Activated CD4-positive, CD25-positive, alpha-beta regulatory T cell treated with anti-CD3 and anti-CD28 coated beads, Interleukin-2, amount 50 U/mL, for 24 hours (primary cell): ENCODE measurements around the gene RPUSD2.

Experiments
- ATAC-seq, 2 donors: fragments of 150-1000 bp; cut with Tn5 transposase; one replicate each; pipeline ENCODE4 v1.10.0; 2021; ENCODE audit warnings: mild to moderate bottlenecking in 1 of 2, moderate library complexity in 1 of 2

The RPUSD2 gene, protein sequence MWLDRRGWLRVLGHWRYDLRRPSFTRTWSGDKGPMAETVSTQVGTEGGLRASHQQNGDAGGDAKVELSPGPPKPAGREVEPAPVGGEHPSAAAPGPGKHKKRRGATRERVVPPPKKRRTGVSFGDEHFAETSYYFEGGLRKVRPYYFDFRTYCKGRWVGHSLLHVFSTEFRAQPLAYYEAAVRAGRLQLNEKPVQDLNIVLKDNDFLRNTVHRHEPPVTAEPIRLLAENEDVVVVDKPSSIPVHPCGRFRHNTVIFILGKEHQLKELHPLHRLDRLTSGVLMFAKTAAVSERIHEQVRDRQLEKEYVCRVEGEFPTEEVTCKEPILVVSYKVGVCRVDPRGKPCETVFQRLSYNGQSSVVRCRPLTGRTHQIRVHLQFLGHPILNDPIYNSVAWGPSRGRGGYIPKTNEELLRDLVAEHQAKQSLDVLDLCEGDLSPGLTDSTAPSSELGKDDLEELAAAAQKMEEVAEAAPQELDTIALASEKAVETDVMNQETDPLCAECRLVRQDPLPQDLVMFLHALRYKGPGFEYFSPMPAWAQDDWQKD

DNA sequence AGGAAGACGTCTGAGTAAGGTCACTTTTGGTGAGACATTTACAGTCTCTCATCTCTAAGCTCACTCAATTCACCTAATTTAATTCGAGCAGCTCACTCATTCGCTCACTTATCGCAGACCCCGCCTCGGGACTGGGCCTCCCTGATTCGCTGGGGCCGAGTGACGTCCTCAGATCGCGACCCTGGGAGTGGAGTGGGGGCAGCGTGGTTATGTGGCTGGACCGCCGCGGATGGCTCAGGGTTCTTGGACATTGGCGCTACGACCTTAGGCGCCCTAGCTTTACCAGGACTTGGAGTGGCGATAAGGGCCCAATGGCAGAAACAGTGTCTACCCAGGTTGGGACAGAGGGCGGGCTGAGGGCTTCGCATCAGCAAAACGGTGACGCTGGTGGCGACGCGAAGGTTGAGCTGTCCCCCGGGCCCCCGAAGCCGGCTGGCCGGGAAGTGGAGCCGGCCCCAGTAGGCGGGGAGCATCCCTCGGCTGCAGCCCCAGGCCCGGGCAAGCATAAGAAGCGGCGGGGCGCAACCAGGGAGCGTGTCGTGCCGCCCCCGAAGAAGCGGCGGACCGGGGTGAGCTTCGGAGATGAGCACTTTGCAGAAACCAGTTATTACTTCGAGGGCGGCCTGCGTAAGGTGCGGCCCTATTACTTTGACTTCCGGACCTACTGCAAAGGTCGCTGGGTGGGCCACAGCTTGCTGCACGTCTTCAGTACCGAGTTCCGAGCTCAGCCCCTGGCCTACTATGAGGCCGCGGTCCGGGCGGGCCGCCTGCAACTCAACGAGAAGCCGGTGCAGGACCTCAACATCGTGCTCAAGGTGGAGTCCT, at the start of gene RPUSD2:
Gene RPUSD2, plus strand, starts transcription at position 171 of the 825 bp plus-strand sequence. Its CDS starts 39 bp downstream, at position 210.
- ATAC-seq, result peak; percentile 67 to 69

DNA sequence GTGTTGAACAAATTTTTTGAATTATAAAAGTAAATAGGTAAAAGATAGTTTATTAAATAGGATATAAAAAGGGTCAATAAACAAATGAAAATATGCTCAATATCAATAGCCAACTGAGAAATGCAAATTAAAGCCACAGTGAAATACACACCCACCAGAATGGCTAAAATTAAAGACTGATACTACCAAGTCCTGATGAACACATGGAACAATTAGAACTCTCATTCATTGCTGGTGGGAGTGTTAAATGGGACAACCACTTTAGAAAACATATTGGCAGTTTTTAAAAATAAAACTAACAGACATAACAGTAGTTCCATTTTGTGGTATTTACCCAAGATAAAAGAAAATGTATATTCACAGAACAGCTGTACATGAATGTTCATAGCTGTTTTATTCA, 45.5 kb upstream of the RPUSD2 start:
- ATAC-seq, result no peak

DNA sequence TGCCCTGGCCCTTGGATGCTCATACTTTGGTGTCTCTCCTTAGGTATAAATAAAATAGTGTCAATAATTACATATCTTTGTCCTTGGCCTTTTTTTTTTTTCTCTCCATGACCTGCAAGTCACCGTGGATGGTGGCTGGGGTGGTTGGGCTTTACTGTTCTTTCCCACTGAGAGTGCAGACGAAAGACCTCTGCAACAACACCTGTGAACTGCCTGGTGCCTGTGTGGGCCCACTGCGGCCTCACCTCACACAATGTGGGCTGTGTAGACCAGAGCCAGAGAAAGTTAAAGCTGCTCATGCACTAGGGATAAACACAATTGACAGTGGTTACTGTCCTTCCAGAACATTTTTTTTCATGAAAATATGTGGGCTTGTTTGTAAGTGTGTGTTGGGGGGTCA, 43.2 kb upstream of the RPUSD2 start:
- ATAC-seq, result no peak

DNA sequence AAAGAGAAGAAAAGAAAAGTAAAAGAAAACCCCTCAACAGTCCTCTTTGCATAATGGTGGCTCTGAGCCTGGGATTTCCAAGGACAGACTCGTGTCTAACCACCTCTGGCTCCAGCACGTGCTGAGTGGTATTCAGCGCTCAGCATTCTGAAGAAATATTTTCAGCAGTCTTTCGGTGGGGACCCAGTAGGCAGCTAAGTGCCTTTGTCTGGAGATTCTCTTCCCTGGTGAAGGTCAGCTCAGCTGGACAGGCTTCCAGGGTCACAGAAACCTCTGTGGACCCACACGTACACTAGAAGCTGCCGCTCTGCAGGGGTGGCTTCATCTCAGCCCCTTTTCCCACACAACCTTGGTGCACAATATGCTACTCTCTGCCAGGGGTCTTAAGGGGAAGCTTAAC, 40.3 kb upstream of the RPUSD2 start:
- no peak for ATAC-seq

DNA sequence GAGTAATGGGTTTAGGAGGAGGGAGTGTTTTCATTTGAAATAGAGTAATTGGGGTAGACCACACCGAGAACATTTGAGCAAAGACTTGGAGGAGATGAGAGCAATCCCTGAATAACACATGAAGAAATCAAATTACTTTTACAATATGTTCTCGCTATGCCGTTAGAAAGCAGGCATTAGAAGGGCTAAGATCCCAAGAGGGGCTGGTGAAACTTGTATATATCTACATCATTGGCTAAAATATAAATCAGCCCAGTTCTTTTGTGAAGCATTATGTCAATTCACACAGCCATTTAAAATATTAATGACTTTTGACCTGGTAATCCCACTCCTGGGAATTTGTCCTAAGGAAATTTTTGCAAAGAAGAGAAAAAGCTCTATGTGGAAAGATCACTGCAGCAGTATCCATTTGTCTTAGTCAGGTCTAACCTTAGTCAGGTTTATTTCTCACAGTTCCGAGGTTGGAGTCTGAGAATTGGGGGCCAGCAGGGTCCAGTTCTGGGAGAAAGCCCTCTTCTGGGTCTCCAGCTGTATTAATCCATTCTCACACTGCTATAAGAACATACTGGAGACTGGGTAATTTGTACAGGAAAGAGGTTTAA, 35.2 kb upstream of the RPUSD2 start:
- ATAC-seq, result no peak

DNA sequence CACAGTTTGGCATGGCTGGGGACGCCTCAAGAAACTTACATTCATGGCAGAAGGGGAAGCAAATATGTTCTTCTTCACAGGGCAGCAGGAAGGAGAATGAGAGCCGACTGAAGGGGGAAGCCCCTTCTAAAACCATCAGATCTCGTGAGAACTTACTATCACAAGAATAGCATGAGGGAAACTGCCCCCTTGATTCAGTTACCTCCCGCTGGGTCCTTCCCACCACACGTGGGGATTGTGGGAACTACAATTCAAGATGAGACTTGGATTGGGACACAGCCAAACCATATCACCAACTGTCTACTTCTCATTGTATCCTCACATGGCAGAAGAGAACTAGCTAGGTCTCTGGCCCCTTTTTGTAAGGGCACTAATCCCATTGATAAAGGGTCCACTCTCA, 34.7 kb upstream of the RPUSD2 start:
- ATAC-seq, result no peak

DNA sequence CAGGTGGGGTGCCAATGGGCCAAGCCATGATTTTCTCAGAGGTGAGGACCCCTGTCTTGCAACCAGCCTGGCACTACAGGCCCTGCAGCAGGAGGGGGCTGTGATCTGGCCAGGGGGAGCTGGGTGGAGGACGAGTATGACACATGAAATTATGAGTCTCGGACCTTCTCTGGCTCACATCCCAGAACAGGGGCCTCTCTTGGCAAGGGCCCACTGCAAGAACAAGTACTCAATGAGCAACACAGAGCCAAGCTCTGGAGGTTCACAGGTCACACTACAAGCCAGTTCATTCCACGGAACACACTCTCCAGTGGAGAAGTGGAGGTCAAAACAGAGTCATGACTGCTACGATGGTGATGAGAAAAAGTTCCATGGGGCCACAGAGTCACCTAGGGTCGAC, 32.6 kb upstream of the RPUSD2 start:
- ATAC-seq, result no peak

DNA sequence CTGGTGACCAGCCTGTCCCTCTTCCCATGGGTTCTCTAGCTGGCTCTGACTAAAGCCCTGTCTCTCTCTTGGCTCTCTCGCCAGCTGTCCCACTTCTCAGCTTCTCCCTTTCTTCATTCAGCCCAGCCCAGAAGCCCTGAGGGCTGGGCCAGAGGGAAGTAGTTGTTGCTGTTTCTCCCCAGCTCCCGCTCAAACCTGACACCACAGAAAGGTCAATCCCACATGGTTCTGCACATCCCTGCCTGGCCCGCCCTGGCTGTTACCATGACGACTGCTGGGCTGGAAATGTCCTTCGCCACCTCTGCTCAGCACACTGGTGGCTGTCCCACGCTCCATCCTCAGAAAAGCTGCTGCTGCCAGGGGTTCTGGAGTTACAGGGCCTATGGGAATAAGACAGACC, 30.1 kb upstream of the RPUSD2 start:
- ATAC-seq, result no peak

DNA sequence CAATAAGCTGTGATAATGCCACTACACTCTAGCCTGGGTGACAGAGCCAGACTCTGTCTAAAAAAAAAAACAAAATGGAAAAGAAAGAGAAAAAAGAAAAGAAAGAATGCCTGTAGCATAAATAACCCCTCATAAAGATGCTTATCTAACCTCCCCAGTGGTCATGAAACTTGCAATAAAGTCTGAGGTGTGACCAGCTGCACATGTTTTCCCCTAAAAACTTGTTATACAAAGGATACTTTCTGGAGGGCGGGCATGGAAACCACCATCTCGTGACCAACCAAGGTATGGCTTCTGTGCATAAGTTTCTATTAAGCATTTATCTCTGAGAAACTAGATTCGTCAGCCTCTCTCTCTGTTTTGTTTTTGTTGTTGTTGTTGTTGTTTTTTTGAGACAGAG, 26.0 kb upstream of the RPUSD2 start:
- no peak for ATAC-seq

DNA sequence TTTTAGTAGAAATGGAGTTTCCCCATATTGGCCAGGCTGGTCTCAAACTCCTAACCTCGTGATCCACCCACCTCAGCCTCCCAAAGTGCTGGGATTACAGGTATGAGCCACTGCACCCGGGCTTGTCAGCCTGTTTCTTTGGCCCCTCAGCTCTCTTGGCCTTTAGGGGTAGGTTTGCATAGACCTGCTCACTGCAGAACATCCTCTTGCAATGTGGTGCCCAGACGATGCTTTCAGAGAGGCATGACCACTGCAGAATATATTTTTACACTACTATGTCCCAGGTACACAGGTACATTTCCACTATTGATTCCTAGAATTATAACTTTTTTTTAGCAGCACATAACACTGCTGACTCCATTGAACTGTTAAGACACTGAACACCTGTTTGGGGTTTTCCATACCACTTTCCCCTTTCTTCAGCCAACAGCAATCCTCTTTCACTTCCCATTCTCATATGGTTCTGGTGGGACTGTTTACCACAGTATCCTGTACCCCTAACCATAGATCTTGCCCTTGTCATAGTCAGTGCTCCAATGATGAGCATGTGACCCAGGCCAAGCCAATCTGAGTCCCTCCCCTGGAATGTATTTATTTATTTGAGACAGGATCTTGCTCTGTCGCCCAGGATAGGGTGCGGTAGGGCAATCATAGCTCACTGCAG, 25.3 kb upstream of the RPUSD2 start:
- peak; percentile 49 to 53 for ATAC-seq

DNA sequence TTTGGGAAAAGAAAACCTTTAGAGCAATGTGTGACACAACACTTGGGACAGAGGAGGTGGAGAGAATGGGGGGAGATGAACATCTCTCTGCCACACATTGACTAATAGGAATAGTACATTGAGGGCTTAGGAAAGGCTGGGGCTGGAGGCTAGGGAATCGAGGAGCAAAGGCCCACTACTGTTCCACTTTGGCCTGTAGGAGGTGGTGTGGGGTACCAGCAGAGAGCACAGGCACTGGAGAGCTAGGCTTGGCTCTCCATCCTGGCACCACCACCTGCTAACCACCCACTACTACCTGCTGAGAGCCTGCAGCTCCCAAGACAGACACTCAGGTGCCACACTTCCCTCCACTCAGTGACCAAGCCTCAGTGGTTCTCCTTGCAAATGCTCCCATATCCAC, 23.6 kb upstream of the RPUSD2 start:
- no peak for ATAC-seq

DNA sequence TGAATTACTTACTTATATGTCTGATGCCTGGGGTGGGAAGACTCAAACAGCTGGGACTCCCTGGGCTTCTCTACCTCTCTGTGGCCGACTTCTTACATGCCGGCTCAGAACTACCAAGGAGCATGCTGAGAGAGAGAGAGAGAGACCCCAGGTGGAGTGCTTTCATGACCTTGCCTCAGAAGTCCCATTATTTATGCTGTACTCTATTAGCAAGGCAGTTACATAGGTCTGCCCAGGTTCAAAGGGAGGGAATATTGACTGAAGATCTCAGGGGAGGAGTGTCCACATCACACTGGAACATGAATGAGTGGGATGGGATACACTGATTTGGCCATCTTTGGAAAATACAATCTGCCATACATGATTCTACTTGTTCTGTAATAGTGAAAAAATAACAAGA, 20.5 kb upstream of the RPUSD2 start:
- ATAC-seq, result no peak

DNA sequence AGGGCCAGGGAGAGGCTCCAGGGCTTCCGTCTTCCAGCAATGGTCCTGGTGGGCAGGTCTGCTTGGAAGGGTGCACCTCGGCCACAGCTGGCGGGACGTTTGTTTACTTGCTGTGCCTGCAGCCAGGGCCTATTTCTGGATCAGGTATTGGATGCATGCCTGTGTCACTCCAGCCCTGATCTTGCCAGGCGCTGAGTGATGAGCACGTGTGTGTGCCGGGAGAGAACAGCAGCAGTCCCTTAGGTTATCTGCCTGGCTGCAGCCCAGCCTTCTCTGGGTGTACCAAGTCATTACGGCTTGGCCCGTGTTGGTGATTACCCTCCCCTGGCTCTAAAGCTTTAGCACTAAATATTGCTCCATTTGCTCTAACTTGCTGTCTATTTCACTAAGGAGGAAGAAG, 19.2 kb upstream of the RPUSD2 start:
- no peak for ATAC-seq

DNA sequence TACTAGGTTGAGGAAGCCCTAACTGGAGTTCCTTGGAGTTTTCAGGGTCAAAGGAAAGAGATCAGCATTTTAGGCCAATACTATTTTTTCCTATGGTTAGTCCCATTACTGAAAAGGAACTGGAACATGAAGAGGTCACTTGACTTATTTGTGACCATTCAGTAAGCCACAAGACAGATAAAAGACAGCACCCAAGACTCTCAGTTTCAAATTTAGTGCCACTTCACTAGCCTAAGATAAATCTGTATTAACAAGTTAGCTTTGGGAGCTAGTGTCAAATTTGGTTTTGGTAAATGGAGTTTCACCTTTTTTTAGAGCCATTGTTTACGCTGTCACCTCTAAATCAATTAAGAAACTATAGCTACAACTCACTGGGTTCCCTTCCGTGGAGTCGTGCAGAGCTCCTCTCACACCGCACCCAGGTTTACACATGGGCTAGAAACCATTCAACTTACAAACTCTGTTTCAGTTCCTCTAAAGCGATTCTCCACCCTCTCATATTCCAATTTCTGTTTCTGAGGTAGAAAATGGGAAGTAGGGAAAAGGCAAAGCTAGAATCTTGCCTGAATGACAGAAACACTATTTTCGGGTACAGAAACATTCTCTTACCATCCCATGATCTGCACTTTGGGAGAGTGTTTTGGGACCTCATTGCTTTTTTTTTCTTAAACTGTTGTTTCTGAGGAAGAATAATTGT, 18.6 kb upstream of the RPUSD2 start:
- no peak for ATAC-seq

DNA sequence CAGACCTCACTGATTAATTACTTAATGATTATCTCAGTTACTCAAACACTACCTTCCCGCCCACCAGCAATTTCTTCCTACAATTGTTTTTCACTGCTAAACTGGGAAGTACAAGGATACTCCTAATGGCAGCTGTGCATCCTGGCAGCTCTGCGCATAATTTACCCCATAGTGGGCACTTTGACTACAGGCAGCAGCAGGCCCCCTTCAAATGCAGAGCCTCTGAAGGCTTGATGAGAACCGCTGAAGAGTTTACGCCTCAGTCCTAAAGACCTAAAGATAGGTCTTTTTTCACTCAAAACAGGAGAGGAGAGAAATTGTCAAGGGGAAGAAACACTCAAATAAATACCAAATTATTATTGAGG, 15.0 kb upstream of the RPUSD2 start:
- ATAC-seq, result no peak

DNA sequence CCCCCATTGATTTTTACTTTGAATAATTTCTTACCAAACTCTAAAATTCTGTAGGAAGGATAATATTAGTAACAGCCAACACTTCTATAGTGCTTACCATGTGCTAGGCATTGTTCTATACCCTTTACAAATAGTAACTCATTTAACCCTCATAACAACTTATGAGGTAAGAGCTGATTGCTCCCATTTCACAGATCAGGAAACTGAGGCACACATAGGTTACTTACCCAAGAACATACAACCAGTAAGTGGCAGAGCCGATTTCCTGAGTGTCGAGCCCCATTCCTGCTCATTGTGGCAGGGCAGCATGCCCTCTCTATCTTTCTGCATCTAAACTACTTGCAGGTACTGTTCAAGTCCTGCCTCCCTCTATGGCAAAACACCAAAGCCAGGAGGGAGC, 13.2 kb upstream of the RPUSD2 start:
- no peak for ATAC-seq

DNA sequence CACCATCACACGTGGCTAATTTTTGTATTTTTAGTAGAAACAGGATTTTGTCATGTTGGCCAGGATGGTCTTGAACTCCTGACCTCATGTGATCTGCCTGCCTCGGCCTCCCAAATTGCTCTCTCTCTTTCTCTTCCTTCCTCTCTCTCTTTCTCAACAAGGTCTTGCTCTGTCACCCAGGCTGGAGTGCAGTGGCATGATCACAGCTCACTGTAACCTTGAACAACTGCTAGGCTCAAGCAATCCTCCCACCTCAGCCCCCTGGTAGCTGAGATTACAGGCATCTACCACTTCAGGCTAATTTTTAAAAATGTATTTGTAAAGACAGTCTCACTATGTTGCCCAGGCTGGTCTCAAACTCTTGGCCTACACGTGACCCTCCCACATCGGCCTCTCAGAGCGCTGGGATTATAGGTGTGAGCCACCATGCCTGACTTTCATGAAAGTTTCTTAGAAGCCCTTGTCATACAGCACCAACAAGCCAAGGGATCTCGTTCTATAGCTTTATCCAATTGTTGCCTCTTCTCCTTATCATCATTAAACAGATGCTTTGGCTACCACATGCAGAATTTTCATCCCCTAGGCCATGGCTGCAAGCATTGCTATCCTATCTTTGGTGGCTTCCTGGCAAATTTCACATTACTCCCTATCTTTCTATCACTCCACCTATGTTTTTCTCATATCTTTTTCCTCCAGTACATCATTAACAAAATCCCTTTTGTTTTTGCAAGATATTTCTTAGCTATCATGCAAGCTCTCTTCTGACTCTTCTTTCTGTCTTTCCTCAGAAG, 10.0 kb upstream of the RPUSD2 start:
- no peak for ATAC-seq

DNA sequence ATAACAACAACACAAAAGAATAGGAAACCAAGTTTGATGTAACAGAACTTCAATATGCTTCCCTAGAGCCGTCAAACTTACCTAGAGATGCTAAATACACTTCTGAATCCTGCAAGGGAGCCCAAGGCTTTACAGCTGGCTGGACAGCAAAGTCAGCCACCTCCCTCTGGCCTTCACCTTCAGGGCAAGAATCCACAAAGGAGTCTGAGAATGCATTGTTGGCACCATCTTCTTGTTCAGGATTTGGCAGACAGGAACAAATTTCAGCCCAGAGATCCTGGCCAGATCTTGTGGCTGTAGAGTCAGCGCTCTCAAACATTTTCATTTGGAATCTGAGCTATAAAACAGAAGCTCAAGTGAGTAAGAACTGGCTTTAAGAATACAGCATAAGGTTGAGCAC, 6.4 kb upstream of the RPUSD2 start:
- ATAC-seq, result no peak

DNA sequence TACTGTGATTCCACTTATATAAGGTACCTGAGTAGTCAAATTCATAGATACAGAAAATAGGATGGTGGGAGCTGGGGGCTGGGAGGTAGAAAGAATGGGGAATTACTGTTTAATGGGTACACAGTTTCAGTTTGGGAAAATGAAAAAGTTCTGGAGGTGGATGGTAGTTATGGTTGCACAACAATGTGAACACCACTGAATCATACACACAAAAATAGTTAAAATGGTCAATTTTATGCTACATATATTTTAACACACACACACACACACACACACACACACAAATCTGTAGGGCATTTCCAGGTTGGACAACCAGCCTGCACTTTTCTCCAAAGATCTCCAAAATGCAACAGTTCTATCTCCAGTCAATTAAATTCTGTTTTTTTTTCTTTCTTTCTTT, 5.7 kb upstream of the RPUSD2 start:
- no peak for ATAC-seq

DNA sequence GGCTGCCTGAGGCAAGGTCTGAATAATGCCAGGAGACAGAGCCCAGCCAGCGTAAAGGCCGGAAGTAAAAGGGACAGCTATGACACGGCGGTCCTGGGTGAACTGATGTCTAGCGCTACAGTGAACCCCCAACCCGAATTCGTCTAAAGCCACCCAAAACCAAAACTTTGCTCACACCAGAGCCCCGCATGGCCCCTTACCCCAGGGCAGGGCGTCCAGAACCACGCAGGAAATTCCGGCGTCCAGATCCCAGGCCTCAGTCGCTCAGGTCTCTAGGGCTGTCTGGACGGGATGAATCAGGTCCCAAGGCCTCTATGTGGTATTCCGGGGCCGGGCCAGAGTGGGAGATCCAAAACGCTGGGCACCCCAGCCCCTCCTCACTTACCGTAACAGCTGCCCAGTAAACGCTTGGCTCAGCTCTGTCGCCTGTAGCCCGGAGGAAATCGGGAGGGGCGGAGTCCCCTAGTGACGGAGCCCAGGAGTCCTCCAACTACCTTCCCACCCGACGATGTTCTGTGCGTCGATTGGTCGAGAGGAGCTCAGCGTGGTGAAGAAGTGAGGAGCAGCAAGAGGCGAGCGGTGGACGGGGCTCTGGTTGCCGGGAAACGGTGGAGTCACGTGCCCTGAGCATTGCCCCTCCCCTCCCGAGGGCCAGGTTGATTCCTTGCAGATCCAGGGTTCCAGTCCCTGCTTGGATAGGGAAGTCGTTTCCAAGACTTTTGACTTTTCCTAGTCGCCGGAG, 4.3 kb upstream of the RPUSD2 start, which contains the start of gene CCDC32:
Gene CCDC32, minus strand, starts transcription at position 452 of the 742 bp plus-strand sequence. CDS start 2,027 bp downstream, outside the sequence.
- peak; percentile 96 to 97 for ATAC-seq
